Esophagus muscularis mucosa (tissue), 4 donors: ENCODE measurements around the gene OSBPL3.

Source experiments
- CTCF ChIP-seq, 3 experiments: fragments of 200-600 bp in 2 of 3; fragments of 450-650 bp in 1 of 3; sonication (generic) in 2 of 3; IDR thresholded peaks; one replicate each; pipeline ENCODE4 v1.5.1; 2017 to 2019; ENCODE audit warnings: antibody characterized with exemption in 3 of 3, mild to moderate bottlenecking in 2 of 3, moderate library complexity in 1 of 3
- EP300 ChIP-seq: sonication (generic); formaldehyde crosslinking; IDR thresholded peaks from one replicate; pipeline ENCODE4 v1.6.1; 2017; ENCODE audit warnings: antibody characterized with exemption
- POLR2A ChIP-seq: fragments of 450-650 bp; IDR thresholded peaks from one replicate; pipeline ENCODE4 v1.6.1; 2017; ENCODE audit warnings: antibody characterized with exemption, moderate library complexity, mild to moderate bottlenecking, low read depth
- POLR2AphosphoS5 ChIP-seq, 2 donors: sonication (generic); formaldehyde crosslinking; IDR thresholded peaks; one replicate each; pipeline ENCODE4 v1.6.1; 2017; ENCODE audit warnings: antibody characterized with exemption in 2 of 2

- TF ChIP-seq CTCF (IDR thresholded peaks at IDR 0.05) (no peak), POLR2AphosphoS5 (IDR thresholded peaks at IDR 0.05) (no peak), POLR2A (no peak), EP300 (no peak)
Observed at GRCh38 chr7:24933298-24933697, 46.7 kb downstream of the OSBPL3 start.
